ENCODE data around the gene AHCYL2. TPM values are rescaled to one million over a fixed set of nuclear protein-coding genes. Genes with fewer than 3 reads are reported as not detected.

The AHCYL2 gene
- polyA plus RNA-seq, 1 donor from 2014 or later, result 39.9 TPM

GRCh38 chr7:129277629-129278028, 52.8 kb downstream of the AHCYL2 start:
- Histone ChIP-seq H4K20me1 (ENCODE audit: insufficient read depth) (no peaks in the 10 kb centered on the region), H3K9ac (ENCODE audit: low read length) (no peak overlapping the region), H3K9me2 (ENCODE audit: insufficient read depth, low read length) (no peaks in the 10 kb centered on the region), H3K36me3 (ENCODE audit: insufficient read depth, low read length) (peaks cover 9% of the 10 kb centered on the region), H3F3A (ENCODE audit: insufficient read depth, low read length, poor library complexity, severe bottlenecking) (no peaks in the 10 kb centered on the region), H3K4me2 (ENCODE audit: low read length) (no peak overlapping the region), H2AFZ (ENCODE audit: low read depth, low read length) (no peak overlapping the region), H3K79me2 (replicated peaks; ENCODE audit: insufficient read depth, low read length) (no peaks in the 10 kb centered on the region), H3K27me3 (ENCODE audit: insufficient read depth, low read depth, low read length) (no peaks in the 10 kb centered on the region), H3K9me3 (ENCODE audit: low read length) (peaks cover 12% of the 10 kb centered on the region), H3K27ac (ENCODE audit: low read length) (no peak overlapping the region), H3K4me3 (ENCODE audit: low read length) (no peak overlapping the region)
- TF ChIP-seq EP300 (conservative IDR thresholded peaks at IDR 0.05; ENCODE audit: poor library complexity, severe bottlenecking), result no peak
- TF ChIP-seq SMC3 (conservative IDR thresholded peaks at IDR 0.05; ENCODE audit: poor library complexity), result no peak
- TF ChIP-seq EZH2 (IDR thresholded peaks at IDR 0.05; ENCODE audit: borderline replicate concordance, insufficient read depth, low read length, poor library complexity, severe bottlenecking), result no peak
- TF ChIP-seq TAF1 (IDR thresholded peaks at IDR 0.05; ENCODE audit: low read depth), result no peak
- TF ChIP-seq CTCF (IDR thresholded peaks at IDR 0.05; ENCODE audit: poor library complexity, severe bottlenecking), result no peak
- TF ChIP-seq MXI1 (conservative IDR thresholded peaks at IDR 0.05; ENCODE audit: poor library complexity, severe bottlenecking), result no peak
- no peak for TF ChIP-seq POLR2AphosphoS5 (IDR thresholded peaks at IDR 0.05)
- no peak for TF ChIP-seq REST (IDR thresholded peaks at IDR 0.05; ENCODE audit: borderline replicate concordance)
- TF ChIP-seq RAD21 (conservative IDR thresholded peaks at IDR 0.05), result no peak

GRCh38 chr7:129278688-129279087, 53.9 kb downstream of the AHCYL2 start:
- no peak overlapping the region for H3K4me2 ChIP-seq (ENCODE audit: low read length)
- H3K4me3 ChIP-seq (ENCODE audit: low read length), result no peak overlapping the region
- TF ChIP-seq SMC3 (conservative IDR thresholded peaks at IDR 0.05; ENCODE audit: poor library complexity) (no peak), REST (IDR thresholded peaks at IDR 0.05; ENCODE audit: borderline replicate concordance) (no peak), EP300 (conservative IDR thresholded peaks at IDR 0.05; ENCODE audit: poor library complexity, severe bottlenecking) (no peak)
- no peaks in the 10 kb centered on the region for H4K20me1 ChIP-seq (ENCODE audit: insufficient read depth)
- H3K9me3 ChIP-seq (ENCODE audit: low read length), result peaks cover 10% of the 10 kb centered on the region
- no peaks in the 10 kb centered on the region for H3F3A ChIP-seq (ENCODE audit: insufficient read depth, low read length, poor library complexity, severe bottlenecking)
- H3K9ac ChIP-seq (ENCODE audit: low read length), result no peak overlapping the region
- no peak overlapping the region for H2AFZ ChIP-seq (ENCODE audit: low read depth, low read length)
- H3K36me3 ChIP-seq (ENCODE audit: insufficient read depth, low read length), result peaks cover 9% of the 10 kb centered on the region
- H3K79me2 ChIP-seq (replicated peaks; ENCODE audit: insufficient read depth, low read length), result no peaks in the 10 kb centered on the region
- no peak overlapping the region for H3K27ac ChIP-seq (ENCODE audit: low read length)
- no peaks in the 10 kb centered on the region for H3K27me3 ChIP-seq (ENCODE audit: insufficient read depth, low read depth, low read length)
- no peaks in the 10 kb centered on the region for H3K9me2 ChIP-seq (ENCODE audit: insufficient read depth, low read length)

Measured in neural cell (in vitro differentiated cells).